Fibroblast of skin of scalp (primary cell): Measurements from ENCODE around the gene MLLT3.
A peak's percentile ranks its signal among the peaks of the same experiment; 100 is the strongest.

Experiments
- DNase-seq: peaks from one replicate; pipeline ENCODE4 v3.0.0-alpha.2; 2013

The MLLT3 gene

DNA sequence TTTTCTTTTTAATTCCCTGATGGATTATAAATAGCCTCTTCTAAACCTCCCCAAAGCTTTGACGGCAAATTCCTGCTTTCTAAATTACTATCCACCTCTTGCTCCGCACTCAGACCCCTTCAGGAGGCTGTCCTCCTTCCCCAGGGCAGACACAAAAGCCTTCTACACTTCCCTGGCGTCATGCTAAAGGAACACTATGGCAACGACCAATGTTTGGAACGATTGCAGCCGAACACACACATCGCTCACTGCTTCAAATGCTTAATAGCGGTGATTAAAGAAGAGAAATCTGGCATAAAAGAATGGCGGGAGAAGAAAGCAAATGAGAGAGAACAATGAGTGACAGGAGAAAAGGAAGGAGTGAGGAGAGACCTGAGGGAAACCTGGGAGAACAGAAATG is 297.3 kb downstream of the MLLT3 start:
- DNase-seq, result no peak

DNA sequence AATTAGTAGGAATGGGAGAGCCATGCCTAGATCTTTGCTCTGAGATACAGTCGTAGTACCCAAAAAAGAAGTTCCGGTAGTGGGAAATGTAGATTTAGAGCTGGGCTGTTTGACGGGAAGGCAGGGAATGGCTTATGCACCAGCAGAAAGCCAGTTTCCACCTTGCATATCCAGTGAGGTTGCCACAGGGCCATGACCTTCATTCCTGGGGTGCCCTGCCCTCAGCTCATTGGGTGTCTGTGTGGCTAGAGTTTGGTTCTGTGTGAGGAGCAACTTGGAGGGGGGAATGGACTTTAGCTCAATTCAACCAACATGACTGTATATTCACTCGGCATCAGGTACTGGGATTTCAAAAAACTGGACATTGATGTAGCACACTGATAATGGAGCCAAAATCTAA is 300.1 kb downstream of the MLLT3 start:
- DNase-seq, result no peak

DNA sequence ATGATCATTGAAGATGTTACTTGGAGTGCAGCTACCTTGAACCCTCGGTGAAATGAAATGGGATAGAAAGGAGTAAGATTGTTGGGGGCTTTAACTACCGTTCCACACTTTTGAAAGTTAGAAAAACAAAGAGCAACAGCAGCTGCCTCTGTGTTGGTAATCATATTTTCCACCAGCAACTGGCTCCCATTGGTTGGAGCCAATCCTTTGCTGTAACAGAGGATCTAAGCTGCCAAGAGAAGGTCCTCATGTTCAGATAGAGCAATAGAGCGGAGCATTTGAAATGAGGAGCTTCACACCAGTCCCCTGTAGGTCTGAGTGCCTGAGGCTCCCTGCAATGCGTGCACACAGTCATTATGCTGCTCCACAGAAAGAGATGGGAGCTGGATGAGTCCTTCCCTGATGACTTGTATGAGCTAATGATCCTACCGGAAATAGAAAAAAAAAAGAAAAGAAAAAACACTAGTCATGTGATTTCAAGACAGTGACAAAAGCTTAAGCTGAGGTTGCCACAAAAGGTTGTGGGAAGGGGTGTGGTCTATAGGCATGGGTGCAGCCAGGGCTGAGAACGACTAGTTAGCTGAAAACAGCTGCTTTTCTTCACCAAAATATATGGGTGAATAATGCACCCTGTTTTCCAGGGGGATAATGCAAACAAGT is 300.7 kb downstream of the MLLT3 start:
- DNase-seq, result no peak

DNA sequence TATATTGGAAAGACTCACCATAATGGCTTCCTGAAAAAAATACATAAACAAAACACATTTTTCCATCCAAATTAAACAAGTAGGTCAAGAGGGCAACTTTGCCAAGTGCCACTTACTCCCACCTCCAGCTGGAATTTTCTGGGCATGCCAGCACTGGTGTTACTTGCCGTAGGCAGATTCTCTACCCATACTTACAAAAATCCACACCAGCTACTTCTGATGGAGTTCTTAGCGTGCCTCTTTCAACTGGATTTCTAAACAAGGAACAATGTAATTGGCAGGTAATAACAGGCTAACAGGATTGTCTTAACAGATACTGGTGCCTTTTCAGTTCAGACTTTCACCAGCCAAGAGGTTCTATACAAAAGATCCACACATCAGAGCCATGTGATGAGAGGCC is 301.4 kb downstream of the MLLT3 start:
- no peak for DNase-seq

DNA sequence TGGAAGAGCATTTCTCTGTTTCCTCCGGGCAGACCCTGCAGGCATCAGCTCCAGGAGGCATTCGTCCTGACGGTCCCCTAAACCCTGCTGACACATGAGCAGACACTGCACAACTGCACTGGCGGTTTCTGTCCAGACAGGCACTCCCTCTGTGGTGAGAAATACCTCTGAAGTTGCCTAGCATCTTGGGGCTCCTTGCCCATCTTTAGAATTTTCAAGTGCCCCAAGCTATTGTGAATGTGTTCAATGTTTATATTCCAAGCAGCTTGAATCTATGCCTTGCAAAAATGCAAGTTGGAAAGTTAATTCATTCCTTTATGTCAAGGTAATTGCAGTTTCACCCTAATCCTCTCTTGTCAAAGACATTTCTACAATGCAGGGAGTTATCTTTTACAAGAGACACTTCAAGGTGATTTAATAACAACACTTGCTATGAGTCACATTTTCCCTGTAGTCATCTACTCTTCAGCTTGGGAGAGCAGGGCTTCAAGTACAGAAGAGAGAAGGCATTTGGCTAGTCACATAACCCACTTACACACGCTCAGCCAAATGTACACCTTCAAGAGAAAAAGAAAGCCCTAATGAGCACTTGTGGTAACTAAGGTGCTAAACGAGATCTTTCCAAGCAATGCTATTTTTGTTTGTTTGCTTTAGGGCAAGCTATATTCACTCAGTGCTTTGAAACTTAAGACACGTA is 302.5 kb downstream of the MLLT3 start:
- peak; percentile 44 for DNase-seq

- no peak for DNase-seq
These were observed 303.1 kb downstream of the MLLT3 start for GRCh38 chr9:20319241-20319640.

- no peak for DNase-seq
These were observed 304.6 kb downstream of the MLLT3 start for GRCh38 chr9:20317701-20318100.

DNA sequence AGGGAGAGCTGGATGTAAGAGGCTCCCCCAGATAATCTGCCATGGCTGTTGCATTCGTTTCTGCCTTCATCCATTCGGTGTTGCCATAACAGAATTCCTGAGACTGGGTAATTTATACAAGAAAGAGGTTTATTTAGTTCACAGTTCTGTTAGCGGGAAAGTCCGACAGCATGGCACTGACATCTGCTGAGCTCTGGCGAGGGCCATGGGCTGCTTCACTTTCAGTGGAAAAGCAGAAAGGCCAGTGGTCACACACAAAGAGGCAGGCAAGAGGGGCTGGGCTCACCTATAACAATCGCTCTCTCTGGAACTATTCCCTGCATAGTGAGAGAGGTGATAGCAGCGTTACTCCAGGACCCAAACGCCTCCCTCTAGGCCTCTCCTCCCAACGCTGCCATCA is 305.9 kb downstream of the MLLT3 start:
- DNase-seq, result no peak

DNA sequence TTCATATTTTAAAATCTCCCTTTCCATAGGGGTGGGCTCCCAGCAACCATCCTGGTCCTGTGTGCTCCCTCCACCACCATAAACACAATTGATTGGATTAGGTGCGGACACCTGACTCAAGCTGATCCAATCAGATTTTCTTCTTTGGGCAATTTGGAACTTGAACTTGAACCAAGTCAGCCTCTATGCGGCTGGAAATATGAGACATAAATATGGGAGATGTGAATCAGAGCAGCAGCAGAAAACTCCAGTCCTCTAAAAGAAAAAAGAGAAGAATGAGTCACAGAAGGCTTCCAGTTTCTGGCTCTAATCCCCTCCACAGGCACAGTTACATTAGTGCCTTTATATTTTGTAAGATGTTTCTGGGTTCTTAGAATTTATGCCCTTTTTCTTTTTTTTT is 306.6 kb downstream of the MLLT3 start:
- peak; percentile 85 for DNase-seq

- DNase-seq, result no peak
These were observed 307.3 kb downstream of the MLLT3 start for GRCh38 chr9:20314981-20315380.

DNA sequence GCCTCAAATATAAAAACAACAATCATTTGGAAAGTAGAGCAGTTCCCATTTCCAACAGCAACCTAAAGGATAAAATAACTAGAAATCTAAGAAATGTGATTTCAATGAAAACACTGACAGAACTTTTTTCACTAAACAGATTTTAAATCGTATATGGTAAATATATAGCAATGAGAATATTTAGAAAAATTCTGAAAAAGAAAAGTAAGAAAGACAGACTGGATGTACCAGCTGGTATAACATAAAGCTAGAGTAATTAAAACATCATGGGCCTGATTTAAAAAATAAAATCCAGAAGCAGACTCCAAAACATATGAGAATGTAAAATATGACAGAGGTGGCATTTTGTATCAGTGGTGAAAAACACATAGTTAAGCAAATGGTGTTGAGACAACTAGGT is 308.9 kb downstream of the MLLT3 start:
- no peak for DNase-seq

DNA sequence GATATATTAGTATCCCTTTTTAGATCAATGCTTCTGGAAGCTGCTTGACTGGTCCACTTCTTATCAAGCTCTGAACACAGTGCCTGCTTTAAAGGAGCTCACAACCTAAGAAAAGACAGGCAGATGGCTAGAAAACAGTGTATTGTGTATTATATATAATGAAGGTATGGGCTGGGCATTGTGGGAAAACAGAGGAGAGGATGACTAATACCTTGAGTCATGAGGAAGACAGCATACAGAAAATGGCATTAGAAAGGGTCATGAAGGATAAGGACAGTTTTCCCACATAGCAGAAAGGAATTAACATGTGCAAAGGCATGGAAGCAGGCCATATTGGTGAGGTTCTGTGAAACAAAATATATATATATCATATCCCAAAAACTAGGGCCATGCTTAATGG is 309.6 kb downstream of the MLLT3 start:
- peak; percentile 62 for DNase-seq

GRCh38 chr9:20310024-20310423 is 312.3 kb downstream of the MLLT3 start:
- DNase-seq, result no peak

DNA sequence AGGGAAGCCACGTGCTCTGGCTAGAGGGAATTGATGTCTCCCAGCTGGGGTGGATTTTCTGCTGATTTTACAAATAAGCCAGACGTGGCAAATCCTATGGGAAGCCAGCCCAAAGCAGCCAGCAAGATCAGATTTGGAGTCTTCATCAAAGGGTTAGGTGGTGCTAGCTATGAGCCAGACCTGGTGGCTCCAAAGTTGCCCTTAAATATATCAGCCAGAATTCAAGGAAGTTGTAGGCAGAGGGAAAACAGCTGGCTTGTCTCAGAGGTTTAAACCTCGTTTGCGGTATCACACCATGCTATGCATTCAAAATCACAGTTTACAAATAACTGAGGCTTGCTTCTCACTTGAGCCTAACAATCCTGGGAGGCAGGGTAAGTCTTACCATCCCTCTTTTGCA is 313.2 kb downstream of the MLLT3 start:
- no peak for DNase-seq

- no peak for DNase-seq
These were observed 314.7 kb downstream of the MLLT3 start for GRCh38 chr9:20307621-20308020.

GRCh38 chr9:20305452-20305851 is 316.8 kb downstream of the MLLT3 start:
- DNase-seq, result no peak

GRCh38 chr9:20303996-20304395 is 318.3 kb downstream of the MLLT3 start:
- DNase-seq, result no peak

DNA sequence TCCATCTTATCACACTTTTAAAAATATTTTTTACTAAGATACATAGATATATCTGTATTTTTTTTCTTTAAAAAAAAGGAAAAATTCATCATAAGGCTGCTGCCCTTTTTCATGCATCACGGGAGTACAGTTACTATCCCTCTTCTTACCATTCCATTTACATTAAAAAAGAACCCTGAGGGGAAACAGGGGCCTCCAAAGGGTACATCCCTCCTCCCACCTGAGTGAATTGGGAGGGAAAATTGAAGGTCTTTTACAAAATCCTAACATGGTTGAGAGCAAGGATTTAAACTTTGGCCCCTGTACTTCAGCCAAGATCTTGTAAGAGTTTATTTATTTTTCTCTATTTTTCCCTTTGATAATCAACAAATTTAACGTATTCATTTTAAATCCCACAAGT is 319.2 kb downstream of the MLLT3 start:
- DNase-seq, result no peak

DNA sequence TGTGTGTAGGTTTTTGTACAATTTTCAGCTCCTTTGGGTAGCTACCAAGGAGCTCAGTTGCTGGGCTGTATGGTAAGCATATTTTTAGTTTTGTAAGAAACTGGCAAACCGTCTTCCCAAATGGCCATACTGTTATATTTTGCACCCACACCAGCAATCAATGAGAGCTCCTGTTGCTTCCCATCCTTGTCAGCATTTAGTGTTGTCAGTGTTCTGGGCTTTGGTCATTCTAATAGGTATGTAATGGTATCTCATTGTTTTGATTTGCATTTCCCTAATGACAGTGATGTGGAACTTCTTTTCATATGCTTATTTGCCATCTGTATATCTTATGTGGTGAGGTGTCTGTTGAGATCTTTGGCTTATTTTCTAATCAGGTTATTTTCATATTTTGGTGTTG is 320.1 kb downstream of the MLLT3 start:
- no peak for DNase-seq

- DNase-seq, result peak; percentile 19
These were observed 321.7 kb downstream of the MLLT3 start for GRCh38 chr9:20300430-20301115.

- peak; percentile 91 for DNase-seq
These were observed 324.6 kb downstream of the MLLT3 start for GRCh38 chr9:20297646-20298084.

DNA sequence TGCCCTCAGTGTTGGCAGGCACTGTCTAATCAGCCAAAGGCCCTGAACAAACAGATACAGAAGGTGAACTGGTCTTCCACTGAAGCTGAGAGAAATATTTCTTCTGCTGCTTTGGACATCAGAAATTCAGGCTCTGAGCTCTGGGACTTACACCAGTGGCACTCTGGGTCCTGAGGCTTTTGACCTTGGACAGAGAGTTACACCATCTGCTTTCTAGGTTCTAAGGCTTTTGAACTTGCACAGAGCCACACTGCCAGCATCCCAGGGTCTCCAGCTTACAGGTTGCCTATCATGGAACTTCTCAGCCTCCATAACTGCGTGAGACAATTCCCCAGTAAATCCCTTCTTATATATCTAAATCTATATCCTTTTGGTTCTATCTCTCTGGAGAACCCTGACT is 326.7 kb downstream of the MLLT3 start:
- no peak for DNase-seq

DNA sequence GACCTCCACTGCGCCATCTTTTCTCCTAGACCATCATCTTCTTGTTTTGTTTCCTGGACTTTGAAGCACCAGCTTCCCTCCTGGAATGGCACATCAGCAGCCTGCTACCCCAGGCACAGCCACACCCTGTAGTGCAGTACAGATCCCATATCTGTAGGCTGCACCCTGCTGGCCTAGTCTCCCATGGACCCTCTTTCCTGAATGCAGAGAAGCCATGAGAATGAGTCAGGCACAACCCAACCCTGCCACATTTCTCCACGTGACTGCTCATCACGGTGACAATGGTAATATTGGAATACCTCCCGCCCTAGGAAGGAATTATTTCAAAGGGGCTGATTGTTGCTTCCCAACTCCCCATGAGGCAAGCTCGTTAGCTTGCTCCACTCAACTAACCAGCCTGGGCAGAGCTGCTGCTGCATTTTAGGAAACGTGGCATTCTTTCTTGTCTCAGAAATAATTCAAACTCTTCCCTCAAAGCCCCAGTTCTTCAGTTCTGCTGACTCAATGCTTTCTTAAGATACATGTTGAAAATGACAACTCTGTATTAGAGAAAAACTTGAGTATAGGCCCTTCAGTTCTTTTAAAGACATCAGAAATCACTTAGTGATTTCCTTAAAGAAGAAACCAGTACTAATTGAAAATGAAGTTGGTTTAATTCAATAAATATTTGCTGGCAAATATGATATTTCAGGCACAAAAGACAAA is 328.1 kb downstream of the MLLT3 start:
- DNase-seq, result peak; percentile 31
